Measurements from ENCODE around the gene JAKMIP1.

DNA sequence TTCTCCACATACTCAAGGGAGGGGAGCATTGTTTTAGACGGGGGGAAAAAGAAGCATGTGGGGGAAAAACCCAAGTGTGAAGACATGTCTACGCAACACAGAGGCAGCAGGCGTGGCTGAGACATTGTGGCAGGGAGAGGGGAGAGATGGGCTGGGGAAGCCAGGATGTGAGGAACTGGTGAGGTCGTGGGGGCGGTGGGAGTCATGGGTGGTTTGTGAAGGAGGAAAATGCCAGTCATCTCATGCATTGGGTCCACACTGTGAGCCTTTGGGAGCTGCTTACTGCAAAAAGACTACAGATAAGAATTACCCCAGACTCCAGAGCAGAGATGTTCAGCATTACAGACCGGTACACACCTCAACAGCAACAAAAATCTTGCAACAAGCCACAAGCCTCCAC, 2.1 kb downstream of the JAKMIP1 start:
- TF ChIP-seq, protein P1, sequence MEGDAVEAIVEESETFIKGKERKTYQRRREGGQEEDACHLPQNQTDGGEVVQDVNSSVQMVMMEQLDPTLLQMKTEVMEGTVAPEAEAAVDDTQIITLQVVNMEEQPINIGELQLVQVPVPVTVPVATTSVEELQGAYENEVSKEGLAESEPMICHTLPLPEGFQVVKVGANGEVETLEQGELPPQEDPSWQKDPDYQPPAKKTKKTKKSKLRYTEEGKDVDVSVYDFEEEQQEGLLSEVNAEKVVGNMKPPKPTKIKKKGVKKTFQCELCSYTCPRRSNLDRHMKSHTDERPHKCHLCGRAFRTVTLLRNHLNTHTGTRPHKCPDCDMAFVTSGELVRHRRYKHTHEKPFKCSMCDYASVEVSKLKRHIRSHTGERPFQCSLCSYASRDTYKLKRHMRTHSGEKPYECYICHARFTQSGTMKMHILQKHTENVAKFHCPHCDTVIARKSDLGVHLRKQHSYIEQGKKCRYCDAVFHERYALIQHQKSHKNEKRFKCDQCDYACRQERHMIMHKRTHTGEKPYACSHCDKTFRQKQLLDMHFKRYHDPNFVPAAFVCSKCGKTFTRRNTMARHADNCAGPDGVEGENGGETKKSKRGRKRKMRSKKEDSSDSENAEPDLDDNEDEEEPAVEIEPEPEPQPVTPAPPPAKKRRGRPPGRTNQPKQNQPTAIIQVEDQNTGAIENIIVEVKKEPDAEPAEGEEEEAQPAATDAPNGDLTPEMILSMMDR (IDR thresholded peaks at IDR 0.05) = no peak
- no peak for TF ChIP-seq POLR2A (IDR thresholded peaks at IDR 0.05)

All from esophagus squamous epithelium (tissue), 4 donors.